Endothelial cell of umbilical vein (primary cell): ENCODE results near the gene CLASRP. TPM values are rescaled to one million over a fixed set of nuclear protein-coding genes. Genes with fewer than 3 reads are reported as not detected.

Experiments
- BruUV-seq: library from RNA; stranded (reverse); fragments of 400-500 nt; replicated peaks from 2 replicates; lab custom pipeline; 2021; lab: Mats Ljungman, UMichigan
- CTCF ChIA-PET: fragments of 300-600, 350-600 bp; sonication (Branson Sonifier 250); formaldehyde crosslinking; loops from one replicate; lab custom pipeline; 2021; ENCODE audit warnings: antibody characterized with exemption, inconsistent platforms; lab: Charles Lee
- POLR2A ChIA-PET: fragments of 300-600, 350-600 bp; sonication (Branson Sonifier 250); formaldehyde crosslinking; loops from one replicate; lab custom pipeline; 2021; ENCODE audit warnings: antibody characterized with exemption, inconsistent platforms; lab: Charles Lee
- DNase-seq: peaks from one replicate; pipeline ENCODE4 v3.0.0-alpha.2; 2011; ENCODE audit warnings: low read depth, low spot score
- FAIRE-seq: peaks from 2 replicates; lab custom pipeline; 2011; peaks lifted over from hg19 to GRCh38; lab: Jason Lieb, UNC
- H2AFZ ChIP-seq: 2 replicates; pipeline ENCODE4 v1.6.0; 2012; ENCODE audit warnings: low read depth, low read length, control low read depth, inconsistent platforms
- H3K27ac ChIP-seq: 2 replicates; pipeline ENCODE4 v1.5.1; 2011; ENCODE audit warnings: low read depth, mild to moderate bottlenecking, control low read depth, low read length, moderate library complexity; ENCODE audit not compliant: insufficient read depth
- H3K27me3 ChIP-seq, 2 experiments: 2 replicates each; pipeline versions ENCODE4 v1.6.0 to v1.6.1; 2011; ENCODE audit warnings: low read length in 2 of 2, mixed read lengths in 1 of 2; ENCODE audit not compliant: control insufficient read depth in 2 of 2, insufficient read depth in 2 of 2
- H3K36me3 ChIP-seq, 2 experiments: 2 replicates in 1 of 2; 3 replicates in 1 of 2; pipeline ENCODE4 v1.5.1; 2011; ENCODE audit warnings: low read length in 2 of 2, mild to moderate bottlenecking in 1 of 2, moderate library complexity in 1 of 2; ENCODE audit not compliant: control insufficient read depth in 2 of 2, insufficient read depth in 2 of 2; ENCODE audit errors: extremely low read depth in 1 of 2
- H3K4me1 ChIP-seq: 3 replicates; pipeline ENCODE4 v1.5.1; 2011; ENCODE audit warnings: mild to moderate bottlenecking, low read length; ENCODE audit not compliant: control insufficient read depth, insufficient read depth; ENCODE audit errors: extremely low read depth
- H3K4me2 ChIP-seq: 2 replicates; pipeline ENCODE4 v1.6.1; 2011; ENCODE audit warnings: low read length, control low read depth, mixed read lengths; ENCODE audit not compliant: insufficient read depth
- H3K4me3 ChIP-seq, 3 experiments: fragments of 200-600 bp in 1 of 3; sonication (generic), shearing (Covaris generic) in 1 of 3; replicated peaks in 1 of 3; 2 replicates each; pipeline ENCODE4 v1.5.1; 2011 to 2016; ENCODE audit warnings: control low read depth in 3 of 3, low read length in 3 of 3, mild to moderate bottlenecking in 2 of 3, inconsistent platforms in 1 of 3, low read depth in 1 of 3, moderate library complexity in 1 of 3; ENCODE audit not compliant: insufficient read depth in 1 of 3
- H3K79me2 ChIP-seq: 2 replicates; pipeline ENCODE4 v1.6.0; 2012; ENCODE audit warnings: low read length, inconsistent platforms; ENCODE audit not compliant: control insufficient read depth, insufficient read depth
- H3K9ac ChIP-seq: replicated peaks from 2 replicates; pipeline ENCODE3; 2011; ENCODE audit warnings: low read length, control low read depth; ENCODE audit not compliant: insufficient read depth; ENCODE audit errors: extremely low read depth
- H3K9me1 ChIP-seq: replicated peaks from 3 replicates; pipeline ENCODE4 v1.6.0; 2011; ENCODE audit warnings: mild to moderate bottlenecking, low read length; ENCODE audit not compliant: control insufficient read depth, insufficient read depth; ENCODE audit errors: extremely low read depth
- H3K9me3 ChIP-seq: replicated peaks from 2 replicates; pipeline ENCODE4 v1.5.1; 2012; ENCODE audit warnings: low read length, inconsistent platforms; ENCODE audit not compliant: control insufficient read depth, insufficient read depth
- H4K20me1 ChIP-seq: replicated peaks from 2 replicates; pipeline ENCODE3; 2011; ENCODE audit warnings: mild to moderate bottlenecking, low read length; ENCODE audit not compliant: control insufficient read depth, insufficient read depth; ENCODE audit errors: extremely low read depth
- CTCF ChIP-seq, 2 donors: IDR thresholded peaks; 1 replicate in 1 of 2; 2 replicates in 1 of 2; pipeline ENCODE4 v1.5.1; 2011; ENCODE audit warnings: low read length in 2 of 2, mild to moderate bottlenecking in 2 of 2, moderate library complexity in 2 of 2, control low read depth in 1 of 2, inconsistent platforms in 1 of 2, low read depth in 1 of 2; ENCODE audit not compliant: insufficient read depth in 1 of 2; ENCODE audit errors: extremely low read depth in 1 of 2
- EZH2 ChIP-seq: IDR thresholded peaks from 2 replicates; pipeline ENCODE4 v1.6.1; 2012; ENCODE audit warnings: borderline replicate concordance, low read depth, mild to moderate bottlenecking, moderate library complexity, low read length, inconsistent platforms; ENCODE audit not compliant: severe bottlenecking
- FOS ChIP-seq: IDR thresholded peaks from 2 replicates; pipeline ENCODE4 v1.6.1; 2011; ENCODE audit warnings: mild to moderate bottlenecking, low read length, moderate library complexity, borderline replicate concordance; ENCODE audit not compliant: insufficient read depth
- GATA2 ChIP-seq: IDR thresholded peaks from 2 replicates; pipeline ENCODE4 v1.7.0; 2011; ENCODE audit warnings: low read depth, mild to moderate bottlenecking, moderate library complexity, mixed read lengths, low read length; ENCODE audit not compliant: insufficient read length, insufficient read depth
- JUN ChIP-seq: IDR thresholded peaks from 2 replicates; pipeline ENCODE4 v1.6.1; 2011; ENCODE audit warnings: borderline replicate concordance, low read depth; ENCODE audit not compliant: insufficient read length, insufficient read depth
- MYC ChIP-seq: IDR thresholded peaks from one replicate; pipeline ENCODE4 v1.6.1; 2011; ENCODE audit warnings: mild to moderate bottlenecking, low read depth, low read length
- POLR2A ChIP-seq: IDR thresholded peaks from 2 replicates; pipeline ENCODE4 v1.6.1; 2012; ENCODE audit warnings: low read depth, mild to moderate bottlenecking, control low read depth, low read length
- POLR2AphosphoS5 ChIP-seq: IDR thresholded peaks from 2 replicates; pipeline ENCODE4 v1.6.1; 2012; ENCODE audit warnings: low read depth, mild to moderate bottlenecking, control low read depth, low read length, moderate library complexity; ENCODE audit not compliant: insufficient read depth
- dilution Hi-C: fragments of 300-500 bp; cut with MboI; formaldehyde crosslinking; loops from one replicate; pipeline ENCODE4 v1.15.0; 2019; ENCODE audit warnings: low sequenced_read_pairs; ENCODE audit not compliant: extremely low pct_ligation_motif_present
- intact Hi-C: fragments of 100-400 bp; cut with micrococcal nuclease; formaldehyde crosslinking; loops from one replicate; pipeline ENCODE4 v1.10.0; 2022
- polyA plus RNA-seq, 4 experiments: library from polyadenylated mRNA; depleted of rRNA in 3 of 4; stranded (reverse) in 3 of 4; unstranded in 1 of 4; fragments of >200 nt; gene quantifications; 2 replicates each; pipeline versions ENCODE4 v1.2.1 to v1.2.3, GENCODE V29; 2011 to 2012; ENCODE audit warnings: missing spikeins in 1 of 4
- total RNA-seq: library from RNA; stranded (reverse); gene quantifications from 2 replicates; pipeline ENCODE4 v1.2.3, GENCODE V29; 2021
- TF ChIP-seq, protein P1 (sequence below): IDR thresholded peaks from 2 replicates; pipeline ENCODE4 v1.6.1; 2011; ENCODE audit not compliant: insufficient read depth, insufficient read length

The CLASRP gene
- total and polyA plus RNA-seq, 2 donors (not counting 3 experiments of a cell fraction or from before 2014, with no cell fraction given) = 40.7 to 70.7 TPM

DNA sequence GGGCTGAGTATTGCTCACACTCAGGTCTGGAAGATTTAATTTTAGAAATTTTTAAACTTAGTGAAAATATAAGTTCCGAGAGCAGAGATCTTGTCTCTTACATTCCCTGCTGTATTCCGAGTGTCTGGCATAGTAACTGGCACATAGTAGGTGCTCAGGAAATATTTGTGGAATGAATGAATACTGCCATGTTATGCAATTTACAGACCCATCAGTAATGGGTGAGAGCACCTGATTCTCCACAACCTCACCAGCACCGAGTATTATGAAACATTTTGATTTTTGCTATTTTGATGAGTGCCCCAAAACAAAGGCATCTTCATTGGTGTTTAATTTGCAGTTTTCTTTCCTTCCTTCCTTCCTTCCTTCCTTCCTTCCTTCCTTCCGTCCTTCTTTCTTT lies 15.8 kb upstream of the CLASRP start:
- intact Hi-C loops (no loop called here), dilution Hi-C loops (no loop called here)
- no TSS peak for BruUV-seq
- DNase-seq = no peak
- H3K27me3 ChIP-seq = no peaks in the 10 kb centered on the region
- H3K4me1 ChIP-seq = no peaks in the 10 kb centered on the region
- peaks cover 0 to 2% of the 10 kb centered on the region in 2 experiments for H3K36me3 ChIP-seq
- H3K4me3 ChIP-seq = no peak overlapping the region
- H3K27ac ChIP-seq = no peak overlapping the region
- FAIRE-seq = no peak
- CTCF ChIA-PET = interaction anchor here (0.7 kb wide), 1 partner anchor 9 kb away, joined by 4 read pairs; no protein-coding TSS in a partner anchor
- H3K79me2 ChIP-seq = no peaks in the 10 kb centered on the region
- no peak overlapping the region for H3K4me2 ChIP-seq
- TF ChIP-seq POLR2AphosphoS5 = no peak
- TF ChIP-seq EZH2 = no peak
- no peak for TF ChIP-seq POLR2A
- no peak for TF ChIP-seq JUN
- TF ChIP-seq CTCF (IDR thresholded peaks at IDR 0.05; ENCODE audit: extremely low read depth in 1 of 2, insufficient read depth in 1 of 2, low read depth in 1 of 2, low read length in 2 of 2) = no peak
- no peak for TF ChIP-seq MYC
- TF ChIP-seq GATA2 = no peak
- no peak for TF ChIP-seq FOS
- TF ChIP-seq, protein P1, sequence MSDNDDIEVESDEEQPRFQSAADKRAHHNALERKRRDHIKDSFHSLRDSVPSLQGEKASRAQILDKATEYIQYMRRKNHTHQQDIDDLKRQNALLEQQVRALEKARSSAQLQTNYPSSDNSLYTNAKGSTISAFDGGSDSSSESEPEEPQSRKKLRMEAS = no peak
- POLR2A ChIA-PET = no interaction called here
- H2AFZ ChIP-seq = no peak overlapping the region
- no peaks in the 10 kb centered on the region for H4K20me1 ChIP-seq
- H3K9ac ChIP-seq = no peak overlapping the region
- H3K9me3 ChIP-seq = no peaks in the 10 kb centered on the region
- no peaks in the 10 kb centered on the region for H3K9me1 ChIP-seq
